ENCODE measurements around the gene ZNF827. TPM values are rescaled to one million over a fixed set of nuclear protein-coding genes. Genes with fewer than 3 reads are reported as not detected.

Gene ZNF827
- total and polyA plus RNA-seq, 2 experiments from 2014 or later = 20.3 to 33.1 TPM

DNA sequence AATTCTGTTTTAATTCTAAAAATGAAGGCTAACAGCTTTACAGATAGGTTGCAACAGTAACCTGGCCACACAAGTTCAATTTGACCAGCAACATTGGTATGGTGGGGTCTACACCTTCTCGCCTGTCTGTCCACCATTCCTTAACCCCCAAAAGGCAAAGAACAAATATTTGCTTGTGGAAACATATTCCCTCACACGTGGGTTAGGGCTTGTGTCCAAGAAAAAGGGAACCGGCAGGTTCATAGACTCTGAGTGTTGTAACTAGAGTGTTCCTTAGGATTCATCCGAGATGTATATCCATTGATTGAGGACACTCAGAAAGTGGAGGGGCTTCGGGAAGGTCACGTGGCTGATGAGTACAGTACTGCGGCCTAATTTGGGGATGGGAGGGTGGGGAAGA, 204.6 kb downstream of the ZNF827 start (continued):
- TF ChIP-seq, protein P1, sequence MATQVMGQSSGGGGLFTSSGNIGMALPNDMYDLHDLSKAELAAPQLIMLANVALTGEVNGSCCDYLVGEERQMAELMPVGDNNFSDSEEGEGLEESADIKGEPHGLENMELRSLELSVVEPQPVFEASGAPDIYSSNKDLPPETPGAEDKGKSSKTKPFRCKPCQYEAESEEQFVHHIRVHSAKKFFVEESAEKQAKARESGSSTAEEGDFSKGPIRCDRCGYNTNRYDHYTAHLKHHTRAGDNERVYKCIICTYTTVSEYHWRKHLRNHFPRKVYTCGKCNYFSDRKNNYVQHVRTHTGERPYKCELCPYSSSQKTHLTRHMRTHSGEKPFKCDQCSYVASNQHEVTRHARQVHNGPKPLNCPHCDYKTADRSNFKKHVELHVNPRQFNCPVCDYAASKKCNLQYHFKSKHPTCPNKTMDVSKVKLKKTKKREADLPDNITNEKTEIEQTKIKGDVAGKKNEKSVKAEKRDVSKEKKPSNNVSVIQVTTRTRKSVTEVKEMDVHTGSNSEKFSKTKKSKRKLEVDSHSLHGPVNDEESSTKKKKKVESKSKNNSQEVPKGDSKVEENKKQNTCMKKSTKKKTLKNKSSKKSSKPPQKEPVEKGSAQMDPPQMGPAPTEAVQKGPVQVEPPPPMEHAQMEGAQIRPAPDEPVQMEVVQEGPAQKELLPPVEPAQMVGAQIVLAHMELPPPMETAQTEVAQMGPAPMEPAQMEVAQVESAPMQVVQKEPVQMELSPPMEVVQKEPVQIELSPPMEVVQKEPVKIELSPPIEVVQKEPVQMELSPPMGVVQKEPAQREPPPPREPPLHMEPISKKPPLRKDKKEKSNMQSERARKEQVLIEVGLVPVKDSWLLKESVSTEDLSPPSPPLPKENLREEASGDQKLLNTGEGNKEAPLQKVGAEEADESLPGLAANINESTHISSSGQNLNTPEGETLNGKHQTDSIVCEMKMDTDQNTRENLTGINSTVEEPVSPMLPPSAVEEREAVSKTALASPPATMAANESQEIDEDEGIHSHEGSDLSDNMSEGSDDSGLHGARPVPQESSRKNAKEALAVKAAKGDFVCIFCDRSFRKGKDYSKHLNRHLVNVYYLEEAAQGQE (IDR thresholded peaks at IDR 0.05; ENCODE audit: unreplicated experiment) = no peak
- no peak for TF ChIP-seq STAT1 (IDR thresholded peaks at IDR 0.05; ENCODE audit: unreplicated experiment)
- TF ChIP-seq, protein P2, sequence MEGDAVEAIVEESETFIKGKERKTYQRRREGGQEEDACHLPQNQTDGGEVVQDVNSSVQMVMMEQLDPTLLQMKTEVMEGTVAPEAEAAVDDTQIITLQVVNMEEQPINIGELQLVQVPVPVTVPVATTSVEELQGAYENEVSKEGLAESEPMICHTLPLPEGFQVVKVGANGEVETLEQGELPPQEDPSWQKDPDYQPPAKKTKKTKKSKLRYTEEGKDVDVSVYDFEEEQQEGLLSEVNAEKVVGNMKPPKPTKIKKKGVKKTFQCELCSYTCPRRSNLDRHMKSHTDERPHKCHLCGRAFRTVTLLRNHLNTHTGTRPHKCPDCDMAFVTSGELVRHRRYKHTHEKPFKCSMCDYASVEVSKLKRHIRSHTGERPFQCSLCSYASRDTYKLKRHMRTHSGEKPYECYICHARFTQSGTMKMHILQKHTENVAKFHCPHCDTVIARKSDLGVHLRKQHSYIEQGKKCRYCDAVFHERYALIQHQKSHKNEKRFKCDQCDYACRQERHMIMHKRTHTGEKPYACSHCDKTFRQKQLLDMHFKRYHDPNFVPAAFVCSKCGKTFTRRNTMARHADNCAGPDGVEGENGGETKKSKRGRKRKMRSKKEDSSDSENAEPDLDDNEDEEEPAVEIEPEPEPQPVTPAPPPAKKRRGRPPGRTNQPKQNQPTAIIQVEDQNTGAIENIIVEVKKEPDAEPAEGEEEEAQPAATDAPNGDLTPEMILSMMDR (conservative IDR thresholded peaks at IDR 0.05; ENCODE audit: low read depth in 2 of 2) = no peak
- no peak for TF ChIP-seq EZH2phosphoT487 (IDR thresholded peaks at IDR 0.05; ENCODE audit: unreplicated experiment)
- TF ChIP-seq POLR2AphosphoS5 (IDR thresholded peaks at IDR 0.05; ENCODE audit: low read depth) = no peak

DNA sequence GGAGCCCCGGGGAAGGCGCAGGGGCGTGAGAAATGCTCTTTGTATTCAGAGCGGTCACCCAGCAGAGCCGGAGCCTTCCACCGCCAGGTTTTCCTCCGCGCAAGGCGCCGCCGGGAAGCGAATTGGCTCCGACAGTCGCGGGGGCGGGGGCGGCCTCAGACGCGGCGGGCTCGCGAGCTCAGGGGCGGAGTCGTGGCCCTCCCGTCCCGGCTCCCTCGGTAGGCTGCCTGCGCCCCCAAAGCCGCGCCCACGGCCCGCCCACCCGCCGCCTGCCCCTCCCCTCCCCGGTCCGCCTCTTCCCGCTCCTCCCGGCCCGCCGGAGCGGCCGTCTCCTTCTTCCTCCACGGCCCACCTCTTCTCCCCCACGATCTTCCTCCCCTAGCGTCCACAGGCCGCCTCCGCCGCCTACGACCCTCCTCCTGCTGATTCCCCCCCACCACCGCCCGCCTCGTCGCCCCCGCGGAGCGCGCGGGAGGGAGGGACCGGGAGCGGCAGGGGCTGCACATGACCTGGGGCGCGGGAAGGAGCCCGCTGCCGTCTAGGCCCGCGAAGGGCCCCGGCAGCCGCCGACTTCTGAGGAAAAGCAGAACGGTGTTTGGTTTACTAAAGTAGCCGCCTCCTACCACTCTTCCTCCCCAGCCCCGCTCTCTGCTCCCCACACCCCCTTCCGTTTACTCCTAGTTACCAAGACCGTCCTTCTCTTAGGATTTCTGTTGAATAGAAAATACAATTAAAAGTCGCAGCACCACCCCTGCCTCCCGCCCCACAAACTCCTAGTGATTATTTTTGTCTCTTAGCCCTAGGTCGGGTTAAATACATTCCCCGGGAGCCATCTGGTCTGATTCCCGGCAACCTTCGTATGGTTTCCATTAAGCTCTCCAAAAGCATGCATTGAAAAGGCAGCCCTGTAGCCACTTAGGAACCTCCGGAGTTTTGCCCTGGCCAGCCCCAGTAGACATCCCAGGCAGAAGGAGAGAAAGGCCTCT, 205.4 kb downstream of the ZNF827 start:
- peak overlapping the region; percentile 100 for H3K27ac ChIP-seq (ENCODE audit: low read depth)
- Mint-ChIP-seq H3K4me1 (peaks cover 37% of the 10 kb centered on the region), H3K27me3 (ENCODE audit: insufficient read depth, low read depth, poor library complexity) (peaks cover 9% of the 10 kb centered on the region), H3K27ac (peak overlapping the region; percentile 96), H3K4me3 (peak overlapping the region; percentile 69), H3K36me3 (ENCODE audit: low read depth) (no peaks in the 10 kb centered on the region; the same call in 2 of the 3 replicates), H3K9me3 (no peaks in the 10 kb centered on the region)
- ATAC-seq (peak; percentile 87), DNase-seq (ENCODE audit: low spot score) (peak; percentile 98)
- TF ChIP-seq POLR2AphosphoS5 (IDR thresholded peaks at IDR 0.05; ENCODE audit: low read depth) = peak; percentile 85
- TF ChIP-seq CREB1 (CRISPR knock-in tag; IDR thresholded peaks at IDR 0.05; ENCODE audit: low read depth) = peak; percentile 72
- TF ChIP-seq, protein P3, sequence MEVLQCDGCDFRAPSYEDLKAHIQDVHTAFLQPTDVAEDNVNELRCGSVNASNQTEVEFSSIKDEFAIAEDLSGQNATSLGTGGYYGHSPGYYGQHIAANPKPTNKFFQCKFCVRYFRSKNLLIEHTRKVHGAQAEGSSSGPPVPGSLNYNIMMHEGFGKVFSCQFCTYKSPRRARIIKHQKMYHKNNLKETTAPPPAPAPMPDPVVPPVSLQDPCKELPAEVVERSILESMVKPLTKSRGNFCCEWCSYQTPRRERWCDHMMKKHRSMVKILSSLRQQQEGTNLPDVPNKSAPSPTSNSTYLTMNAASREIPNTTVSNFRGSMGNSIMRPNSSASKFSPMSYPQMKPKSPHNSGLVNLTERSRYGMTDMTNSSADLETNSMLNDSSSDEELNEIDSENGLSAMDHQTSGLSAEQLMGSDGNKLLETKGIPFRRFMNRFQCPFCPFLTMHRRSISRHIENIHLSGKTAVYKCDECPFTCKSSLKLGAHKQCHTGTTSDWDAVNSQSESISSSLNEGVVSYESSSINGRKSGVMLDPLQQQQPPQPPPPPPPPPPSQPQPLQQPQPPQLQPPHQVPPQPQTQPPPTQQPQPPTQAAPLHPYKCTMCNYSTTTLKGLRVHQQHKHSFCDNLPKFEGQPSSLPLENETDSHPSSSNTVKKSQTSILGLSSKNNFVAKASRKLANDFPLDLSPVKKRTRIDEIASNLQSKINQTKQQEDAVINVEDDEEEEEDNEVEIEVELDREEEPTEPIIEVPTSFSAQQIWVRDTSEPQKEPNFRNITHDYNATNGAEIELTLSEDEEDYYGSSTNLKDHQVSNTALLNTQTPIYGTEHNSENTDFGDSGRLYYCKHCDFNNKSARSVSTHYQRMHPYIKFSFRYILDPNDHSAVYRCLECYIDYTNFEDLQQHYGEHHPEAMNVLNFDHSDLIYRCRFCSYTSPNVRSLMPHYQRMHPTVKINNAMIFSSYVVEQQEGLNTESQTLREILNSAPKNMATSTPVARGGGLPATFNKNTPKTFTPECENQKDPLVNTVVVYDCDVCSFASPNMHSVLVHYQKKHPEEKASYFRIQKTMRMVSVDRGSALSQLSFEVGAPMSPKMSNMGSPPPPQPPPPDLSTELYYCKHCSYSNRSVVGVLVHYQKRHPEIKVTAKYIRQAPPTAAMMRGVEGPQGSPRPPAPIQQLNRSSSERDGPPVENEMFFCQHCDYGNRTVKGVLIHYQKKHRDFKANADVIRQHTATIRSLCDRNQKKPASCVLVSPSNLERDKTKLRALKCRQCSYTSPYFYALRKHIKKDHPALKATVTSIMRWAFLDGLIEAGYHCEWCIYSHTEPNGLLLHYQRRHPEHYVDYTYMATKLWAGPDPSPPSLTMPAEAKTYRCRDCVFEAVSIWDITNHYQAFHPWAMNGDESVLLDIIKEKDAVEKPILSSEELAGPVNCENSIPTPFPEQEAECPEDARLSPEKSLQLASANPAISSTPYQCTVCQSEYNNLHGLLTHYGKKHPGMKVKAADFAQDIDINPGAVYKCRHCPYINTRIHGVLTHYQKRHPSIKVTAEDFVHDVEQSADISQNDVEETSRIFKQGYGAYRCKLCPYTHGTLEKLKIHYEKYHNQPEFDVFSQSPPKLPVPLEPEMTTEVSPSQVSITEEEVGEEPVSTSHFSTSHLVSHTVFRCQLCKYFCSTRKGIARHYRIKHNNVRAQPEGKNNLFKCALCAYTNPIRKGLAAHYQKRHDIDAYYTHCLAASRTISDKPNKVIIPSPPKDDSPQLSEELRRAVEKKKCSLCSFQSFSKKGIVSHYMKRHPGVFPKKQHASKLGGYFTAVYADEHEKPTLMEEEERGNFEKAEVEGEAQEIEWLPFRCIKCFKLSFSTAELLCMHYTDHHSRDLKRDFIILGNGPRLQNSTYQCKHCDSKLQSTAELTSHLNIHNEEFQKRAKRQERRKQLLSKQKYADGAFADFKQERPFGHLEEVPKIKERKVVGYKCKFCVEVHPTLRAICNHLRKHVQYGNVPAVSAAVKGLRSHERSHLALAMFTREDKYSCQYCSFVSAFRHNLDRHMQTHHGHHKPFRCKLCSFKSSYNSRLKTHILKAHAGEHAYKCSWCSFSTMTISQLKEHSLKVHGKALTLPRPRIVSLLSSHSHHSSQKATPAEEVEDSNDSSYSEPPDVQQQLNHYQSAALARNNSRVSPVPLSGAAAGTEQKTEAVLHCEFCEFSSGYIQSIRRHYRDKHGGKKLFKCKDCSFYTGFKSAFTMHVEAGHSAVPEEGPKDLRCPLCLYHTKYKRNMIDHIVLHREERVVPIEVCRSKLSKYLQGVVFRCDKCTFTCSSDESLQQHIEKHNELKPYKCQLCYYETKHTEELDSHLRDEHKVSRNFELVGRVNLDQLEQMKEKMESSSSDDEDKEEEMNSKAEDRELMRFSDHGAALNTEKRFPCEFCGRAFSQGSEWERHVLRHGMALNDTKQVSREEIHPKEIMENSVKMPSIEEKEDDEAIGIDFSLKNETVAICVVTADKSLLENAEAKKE (CRISPR knock-in tag; IDR thresholded peaks at IDR 0.05) = no peak
- H3K4me2 ChIP-seq = peak overlapping the region; percentile 83
- H3K4me3 ChIP-seq = peak overlapping the region; percentile 72
- no peaks in the 10 kb centered on the region for H3K79me2 ChIP-seq (replicated peaks; ENCODE audit: insufficient read depth)
- H3K9me2 ChIP-seq (ENCODE audit: insufficient read depth) = peaks cover 4% of the 10 kb centered on the region; the same call in 1 of the 2 replicates
- H2AFZ ChIP-seq = 0 out of 2 replicates have a peak overlapping the region, but pooled peaks have one; percentile 85
- peaks cover 9% of the 10 kb centered on the region for H3F3A ChIP-seq (replicated peaks; ENCODE audit: low read depth)
- H4K20me1 ChIP-seq (replicated peaks; ENCODE audit: insufficient read depth) = no peaks in the 10 kb centered on the region
- no peaks in the 10 kb centered on the region for H3K36me3 ChIP-seq (ENCODE audit: insufficient read depth)
- H3K4me1 ChIP-seq (ENCODE audit: insufficient read depth) = peaks cover 38% of the 10 kb centered on the region
- no peaks in the 10 kb centered on the region for H3K27me3 ChIP-seq (ENCODE audit: insufficient read depth)

All from GM23338 (cell line).